ENCODE results near the gene GABPA.

GABPA gene

DNA sequence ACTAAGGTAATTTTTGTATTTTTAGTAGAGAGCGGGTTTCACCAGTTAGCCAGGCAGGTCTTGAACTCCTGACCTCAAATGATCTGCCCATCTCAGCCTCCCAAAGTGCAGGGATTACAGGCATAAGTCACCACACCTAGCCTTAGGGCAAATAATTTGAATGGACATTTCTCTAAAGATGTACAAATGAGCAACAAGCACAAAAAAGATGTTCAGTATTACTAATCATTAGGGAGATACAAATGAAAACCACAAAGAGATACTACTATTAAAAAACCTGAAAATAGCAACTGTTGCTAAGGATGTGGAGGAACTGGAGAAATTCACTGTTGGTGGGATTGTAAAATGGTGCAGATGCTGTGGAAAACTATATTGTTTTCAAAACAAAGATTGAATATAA lies 79.1 kb downstream of the GABPA start:
- no peak for DNase-seq

- DNase-seq: no peak
These were observed 83.3 kb downstream of the GABPA start for GRCh38 chr21:25818121-25818520.

DNA sequence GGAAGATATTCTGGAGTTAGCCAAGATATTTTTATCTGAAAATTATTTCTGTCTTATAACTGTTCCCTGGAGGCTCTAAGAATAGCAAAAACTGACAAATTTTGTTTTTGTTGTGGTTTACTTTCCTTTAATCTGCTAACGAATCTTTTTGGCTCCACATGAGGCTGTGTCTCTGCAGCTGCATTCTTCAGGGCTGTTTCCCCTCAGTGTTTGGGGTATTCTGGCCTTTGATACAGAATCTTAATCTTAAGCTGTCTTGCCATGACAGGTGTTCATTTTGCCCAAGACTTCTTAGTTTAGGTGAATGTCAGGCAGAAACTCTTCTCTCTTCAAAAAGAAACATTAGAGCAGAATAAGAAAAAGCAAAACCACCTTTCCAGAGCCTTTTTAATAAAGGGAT lies 83.8 kb downstream of the GABPA start:
- DNase-seq: no peak
